Heart right ventricle (tissue), 16 donors: ENCODE results near the gene GMDS. TPM values are rescaled to one million over a fixed set of nuclear protein-coding genes. Genes with fewer than 3 reads are reported as not detected.

ENCODE experiments used
- ATAC-seq, 8 donors: fragments of 200-7000 bp; cut with Tn5 transposase; one replicate each; pipeline ENCODE4 v1.9.1; 2020; ENCODE audit warnings: mild to moderate bottlenecking in 8 of 8, moderate library complexity in 8 of 8, moderate number of reproducible peaks in 1 of 8
- DNase-seq, 2 donors: peaks; one replicate each; pipeline ENCODE4 v3.0.0-alpha.2; 2020
- H3K27ac ChIP-seq, 10 donors: fragments of 200-600 bp; sonication (generic) in 2 of 10; one replicate each; pipeline versions ENCODE4 v1.5.0 to v1.8.0; 2020 to 2022; ENCODE audit warnings: mild to moderate bottlenecking in 3 of 10
- H3K27me3 ChIP-seq, 7 donors: fragments of 200-600 bp; one replicate each; pipeline ENCODE4 v1.8.0; 2021 to 2022; ENCODE audit warnings: mild to moderate bottlenecking in 2 of 7
- H3K36me3 ChIP-seq, 9 donors: fragments of 200-600 bp; sonication (generic) in 1 of 9; one replicate each; pipeline versions ENCODE4 v1.5.0 to v1.8.0; 2020 to 2022; ENCODE audit warnings: mild to moderate bottlenecking in 2 of 9
- H3K4me1 ChIP-seq, 9 donors: fragments of 200-600 bp; sonication (generic) in 1 of 9; one replicate each; pipeline versions ENCODE4 v1.5.0 to v1.8.0; 2020 to 2022; ENCODE audit warnings: mild to moderate bottlenecking in 4 of 9
- H3K4me3 ChIP-seq, 10 donors: fragments of 200-600 bp; sonication (generic) in 2 of 10; one replicate each; pipeline versions ENCODE4 v1.5.0 to v1.8.0; 2020 to 2022; ENCODE audit warnings: mild to moderate bottlenecking in 7 of 10, moderate library complexity in 2 of 10
- H3K9me3 ChIP-seq, 11 donors: fragments of 200-600 bp in 10 of 11; sonication (generic) in 2 of 11; one replicate each; pipeline versions ENCODE4 v1.5.0 to v1.8.0; 2013 to 2022; ENCODE audit warnings: mild to moderate bottlenecking in 2 of 11, control low read depth in 1 of 11, moderate library complexity in 1 of 11
- CTCF ChIP-seq, 9 donors: fragments of 200-600 bp; sonication (generic) in 2 of 9; IDR thresholded peaks; one replicate each; pipeline versions ENCODE4 v1.5.0 to v1.8.0; 2021 to 2022; ENCODE audit warnings: antibody characterized with exemption in 9 of 9, mild to moderate bottlenecking in 5 of 9, moderate library complexity in 1 of 9
- WGBS, 2 donors: extraction: QIAGEN DNeasy Blood & Tissue Kit; methylation state at CpG; one replicate each; pipeline ENCODE4 v1.1.7; 2013; ENCODE audit warnings: inconsistent platforms in 1 of 2; 5-methylcytosine and 5-hydroxymethylcytosine counted together
- intact Hi-C, 10 donors: fragments of 100-400 bp; cut with DNase I; formaldehyde crosslinking; loops; one replicate each; pipeline versions ENCODE4 v1.11.1 to v1.14.2; 2022
- polyA plus RNA-seq, 2 donors: library from polyadenylated mRNA; stranded (reverse); fragments of 200-250 nt; gene quantifications; one replicate each; pipeline ENCODE4 v1.2.3, GENCODE V29; 2013
- total RNA-seq, 10 donors: library from RNA; stranded (reverse); fragmentation: NEBNext Ultra II Directional in 3 of 10; extraction: Animal tissue kit (Norgen Biotek cat#: 25700) in 3 of 10; gene quantifications; one replicate each; pipeline versions ENCODE4 v1.2.1 to v1.2.4, GENCODE V29; 2021 to 2023
- donor health status: Arrhythmogenic right ventricular cardiomyopathy.
- donor health status: ischemic (EF 13 %, LVEDD 7.1; RV severe dilation, severe dysfunction).
- donor health status: healthy with polysubstance abuse.
- donor health status: DM: no; HTN: yes; CAD: no.
- donor health status: DM: no; HTN: no; CAD: no.
- donor health status: ischemic (EF 25% LVEDD 6.9; RV normal size, moderate dysfunction).
- donor health status: ischemic (EF 25% LVEDD 5.7; RV mildly dilated, moderate dysfunction).
- donor health status: healthy.
- donor health status: DM: yes; HTN: yes; CAD: no.
- donor health status: Ischemic cardiomyopathy.
- donor health status: ischemic (EF 35%, LVEDD 5.7; RV mildly dilated, moderate dysfunction).
- donor health status: nonischemic (EF 11% LVEDD 7.7; RV severe dilation, severe dysfunction).
- donor health status: DM: yes; HTN: yes; CAD: no.
- donor health status: PGD.
- donor health status: ischemic (EF 29% LVEDD 5.4; RV normal size, mild dysfunction).
- donor health status: nonischemic (EF 23%, LVEDD 6.1; RV moderate dilation, normal function).

The GMDS gene
- total and polyA plus RNA-seq, 12 donors = 5.0 to 10.6 (median 6.9) TPM

- Histone ChIP-seq H3K27me3 (peaks cover 0 to 38% (median 12%) of the 10 kb centered on the region in 7 donors), H3K4me1 (peaks cover 0 to 51% (median 18%) of the 10 kb centered on the region in 9 donors), H3K9me3 (no peaks in the 10 kb centered on the region), H3K36me3 (no peaks in the 10 kb centered on the region), H3K27ac (no peak overlapping the region), H3K4me3 (no peak overlapping the region)
- no peak for TF ChIP-seq CTCF (IDR thresholded peaks at IDR 0.05)
- DNase-seq = no peak
- 91 to 97% methylated on average over 10 of the region's 10 CpGs for WGBS, 2 donors
- intact Hi-C loops = no loop called here
- no peak for ATAC-seq
These were observed 615.1 kb downstream of the GMDS start for GRCh38 chr6:1630212-1630770.

GRCh38 chr6:1629316-1629715 is 616.1 kb downstream of the GMDS start:
- Histone ChIP-seq H3K9me3 (no peaks in the 10 kb centered on the region), H3K27ac (no peak overlapping the region), H3K27me3 (peaks cover 0 to 48% (median 19%) of the 10 kb centered on the region in 7 donors), H3K36me3 (no peaks in the 10 kb centered on the region), H3K4me3 (no peak overlapping the region), H3K4me1 (peaks cover 0 to 46% (median 19%) of the 10 kb centered on the region in 9 donors)
- WGBS, 2 donors = 91% methylated on average over 14 of the region's 14 CpGs
- no peak for ATAC-seq
- TF ChIP-seq CTCF (IDR thresholded peaks at IDR 0.05) = no peak
- intact Hi-C loops = loop anchor here in 1 of 10 donors (5.0 kb wide), 1 partner anchor 53 kb away; no protein-coding TSS in a partner anchor
- DNase-seq = no peak

- Histone ChIP-seq H3K27me3 (peaks cover 0 to 61% (median 26%) of the 10 kb centered on the region in 7 donors), H3K4me1 (peaks cover 0 to 45% (median 20%) of the 10 kb centered on the region in 9 donors), H3K4me3 (no peak overlapping the region), H3K27ac (peak overlapping the region in 1 of 10 donors; percentile 5), H3K9me3 (no peaks in the 10 kb centered on the region), H3K36me3 (no peaks in the 10 kb centered on the region)
- TF ChIP-seq CTCF (IDR thresholded peaks at IDR 0.05) = no peak
- ATAC-seq (no peak), DNase-seq (no peak)
- intact Hi-C loops = loop anchor here in 1 of 10 donors (5.0 kb wide), 1 partner anchor 54 kb away; no protein-coding TSS in a partner anchor
- 54 to 65% methylated on average over 10 of the region's 10 CpGs for WGBS, 2 donors
These were observed 617.4 kb downstream of the GMDS start for GRCh38 chr6:1627827-1628560.

GRCh38 chr6:1626481-1626880 is 618.9 kb downstream of the GMDS start:
- no peaks in the 10 kb centered on the region for H3K9me3 ChIP-seq
- WGBS, 2 donors = 80 to 83% methylated on average over 4 of the region's 4 CpGs
- peak overlapping the region in 1 of 10 donors; percentile 72 for H3K4me3 ChIP-seq
- intact Hi-C loops = loop anchor here in 1 of 10 donors (5.0 kb wide), 1 partner anchor 56 kb away; no protein-coding TSS in a partner anchor
- no peak for TF ChIP-seq CTCF (IDR thresholded peaks at IDR 0.05)
- no peaks in the 10 kb centered on the region for H3K36me3 ChIP-seq
- DNase-seq (no peak), ATAC-seq (no peak)
- peaks cover 0 to 76% (median 31%) of the 10 kb centered on the region in 7 donors for H3K27me3 ChIP-seq
- no peak overlapping the region for H3K27ac ChIP-seq
- peaks cover 0 to 45% (median 20%) of the 10 kb centered on the region in 9 donors for H3K4me1 ChIP-seq
